ENCODE data around the gene DHX36.

GRCh38 chr3:154323891-154324738 is at the start of gene DHX36:
- TF ChIP-seq CTCF (conservative IDR thresholded peaks at IDR 0.05; ENCODE audit: low read depth, low read length) (no peak; the same call in 1 of the 2 replicates), EZH2 (IDR thresholded peaks at IDR 0.05; ENCODE audit: low read length, unreplicated experiment) (no peak), EZH2phosphoT487 (IDR thresholded peaks at IDR 0.05; ENCODE audit: borderline replicate concordance, low read length) (no peak)
